Muscle of back (tissue), 11 donors: ENCODE measurements around the gene WASF2. TPM values are rescaled to one million over a fixed set of nuclear protein-coding genes. Genes with fewer than 3 reads are reported as not detected.
"Not testable (repeated sequence)": the region's sequence is repeated elsewhere in the genome, so short reads cannot be mapped to it uniquely, and the experiment has no call there.

Source experiments
- DNase-seq, 3 donors: peaks; one replicate each; pipeline versions ENCODE4 v3.0.0 to v3.0.0-alpha.2; 2013
- polyA plus RNA-seq, 10 donors: library from polyadenylated mRNA; unstranded; fragments of 120-200 nt; gene quantifications; one replicate each; pipeline ENCODE4 v1.2.1, GENCODE V29; 2013; ENCODE audit not compliant: insufficient read length in 10 of 10

Gene WASF2
- polyA plus RNA-seq, 10 donors = 66.0 to 92.2 (median 84.3) TPM

DNA sequence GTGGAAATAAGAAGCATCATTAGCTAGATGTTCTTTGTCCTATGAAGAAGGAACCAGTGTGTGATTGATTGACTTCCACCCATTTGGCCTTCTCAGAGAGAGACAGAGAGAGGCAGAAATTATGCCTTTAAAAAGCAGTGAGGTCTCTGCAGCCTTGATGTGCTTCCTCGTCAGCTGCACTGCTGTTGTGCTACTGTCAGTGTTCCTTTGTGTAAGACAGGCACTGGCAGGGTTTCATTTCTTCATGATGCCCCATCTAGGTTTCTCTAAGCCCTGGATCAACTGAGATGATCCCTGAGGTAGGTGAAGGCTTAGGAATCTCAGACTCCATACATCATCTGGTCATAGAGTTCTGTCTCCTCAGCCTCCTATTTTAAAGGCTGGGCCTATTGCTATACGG, 62.6 kb downstream of the WASF2 start:
- DNase-seq = no peak

DNA sequence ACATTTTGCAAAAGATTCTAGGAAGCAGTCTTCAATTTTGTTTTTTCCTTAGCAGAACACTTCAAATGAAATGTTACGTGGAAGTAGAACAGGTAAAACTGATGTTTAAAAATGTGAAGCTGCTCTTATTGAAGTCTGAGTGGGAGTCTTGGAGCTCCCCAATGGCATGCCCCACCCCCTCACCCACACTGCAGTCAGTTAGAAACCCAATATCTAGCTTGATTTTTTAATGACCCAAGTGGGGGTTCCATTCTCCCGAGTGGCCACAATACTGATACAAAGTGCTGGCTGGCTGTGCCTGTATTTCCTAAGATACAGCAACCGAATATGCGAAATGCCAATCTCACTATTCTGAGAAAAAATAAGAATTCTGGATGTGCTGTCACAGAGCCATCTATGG, 66.3 kb downstream of the WASF2 start:
- no peak for DNase-seq

DNA sequence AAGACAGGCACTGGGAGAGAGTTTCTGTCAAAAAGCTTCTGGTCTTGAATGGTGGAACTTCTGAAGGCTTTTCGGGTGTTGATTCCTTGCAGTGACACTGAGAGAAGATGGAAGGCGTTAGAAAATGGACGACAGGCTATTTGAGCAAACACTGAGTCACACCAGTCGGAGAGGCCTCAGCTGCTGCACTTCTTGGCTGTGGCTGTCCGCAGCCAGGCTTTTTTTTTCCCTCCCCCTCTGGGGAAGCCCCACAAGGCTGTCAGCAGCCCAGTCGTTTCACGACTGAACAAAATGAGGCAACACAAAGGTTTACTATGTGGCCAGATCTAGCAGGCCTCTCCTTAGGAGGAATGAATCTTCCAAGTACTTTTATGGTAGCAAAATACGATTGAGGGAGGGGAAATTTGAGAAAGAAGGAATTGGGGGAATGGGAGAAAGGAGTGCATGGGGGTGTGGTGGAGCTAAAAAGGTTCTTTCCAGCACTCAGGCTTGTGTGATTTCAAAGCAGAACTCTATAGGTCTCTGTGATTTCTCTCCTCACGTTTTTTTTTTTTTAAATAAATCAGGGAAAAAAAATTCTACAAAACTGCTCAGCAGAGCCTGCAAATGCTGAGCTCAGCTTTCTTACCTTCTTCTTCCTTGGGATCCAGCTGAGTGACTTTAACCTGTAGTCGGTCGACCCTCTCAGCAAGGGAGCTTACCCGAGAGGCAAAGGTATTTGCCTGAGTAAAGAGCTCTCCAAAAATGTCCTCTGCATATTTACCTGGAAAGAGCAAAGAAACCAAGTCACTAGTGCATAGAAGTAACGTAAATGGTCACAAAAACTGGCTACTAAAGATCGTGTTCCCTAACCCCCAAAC, 71.4 kb downstream of the WASF2 start:
- peak; percentile 87 to 94 (median 90) for DNase-seq

- DNase-seq = peak in 1 of 3 donors; percentile 61
Observed at GRCh38 chr1:27417713-27418112, 72.3 kb downstream of the WASF2 start.

- DNase-seq = peak in 1 of 3 donors; percentile 56
Observed at GRCh38 chr1:27416387-27417111, 73.4 kb downstream of the WASF2 start.

GRCh38 chr1:27414091-27414490, 75.9 kb downstream of the WASF2 start:
- DNase-seq = no peak

DNA sequence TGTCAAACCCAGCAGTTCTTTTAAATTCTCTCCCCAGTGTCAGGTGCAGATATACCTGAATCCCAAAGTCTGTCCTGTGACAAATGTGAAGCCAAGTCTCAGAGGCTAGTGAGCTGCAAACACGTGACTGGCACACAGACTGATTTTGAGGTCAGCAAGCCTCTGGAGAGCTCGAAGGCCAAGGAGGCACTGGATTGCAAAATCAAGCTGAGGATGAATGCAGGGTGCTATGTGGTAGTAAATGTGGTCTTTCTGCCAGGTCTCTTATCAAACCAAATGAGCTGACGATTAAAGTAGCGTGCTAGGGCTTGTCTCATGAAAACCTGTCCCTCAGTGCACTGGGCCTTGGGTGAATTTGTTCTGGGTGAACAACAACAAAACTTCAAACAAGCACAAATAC, 77.0 kb downstream of the WASF2 start:
- DNase-seq = no peak

GRCh38 chr1:27412502-27412901, 77.5 kb downstream of the WASF2 start:
- DNase-seq = no peak

DNA sequence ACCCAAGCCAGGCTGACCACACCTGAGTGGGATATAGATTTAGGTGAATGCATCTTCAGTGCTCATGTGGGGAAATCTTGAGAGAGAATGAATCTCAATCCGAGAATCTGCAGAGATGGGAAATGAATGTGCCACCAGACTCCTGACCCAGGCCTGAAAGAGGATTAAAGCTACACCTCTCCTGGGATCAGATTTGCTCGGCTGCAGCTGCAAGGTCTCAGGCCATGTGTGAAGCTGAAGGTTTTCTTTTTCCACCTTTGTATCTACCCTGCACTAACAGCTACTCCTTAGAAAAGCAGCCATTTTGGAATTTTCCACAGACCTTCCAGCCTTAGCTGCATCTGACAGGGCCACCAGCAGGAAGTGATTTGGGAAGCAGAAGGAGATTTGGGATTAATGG, 79.3 kb downstream of the WASF2 start:
- no peak for DNase-seq

GRCh38 chr1:27409669-27410068, 80.3 kb downstream of the WASF2 start:
- no peak for DNase-seq

DNA sequence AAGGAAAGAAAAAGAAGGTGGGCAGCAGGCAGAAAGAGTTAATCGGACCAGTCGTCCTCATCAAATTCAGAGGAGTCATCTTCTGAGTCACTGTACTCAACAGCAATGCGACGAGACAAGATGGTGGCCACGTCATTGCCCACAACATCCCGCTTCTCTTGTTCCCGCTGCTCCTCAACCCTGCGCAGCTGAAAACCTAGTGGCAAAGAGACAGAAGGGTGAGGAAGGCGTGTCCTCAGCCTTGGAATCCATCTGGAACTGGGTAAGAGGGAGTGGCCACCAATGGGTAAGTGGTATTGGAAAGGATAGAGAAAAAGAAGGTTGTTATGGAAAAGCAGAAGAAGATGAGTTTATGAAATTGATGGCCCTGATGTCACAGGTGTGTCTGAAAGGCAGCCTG, 81.8 kb downstream of the WASF2 start:
- no peak for DNase-seq

DNA sequence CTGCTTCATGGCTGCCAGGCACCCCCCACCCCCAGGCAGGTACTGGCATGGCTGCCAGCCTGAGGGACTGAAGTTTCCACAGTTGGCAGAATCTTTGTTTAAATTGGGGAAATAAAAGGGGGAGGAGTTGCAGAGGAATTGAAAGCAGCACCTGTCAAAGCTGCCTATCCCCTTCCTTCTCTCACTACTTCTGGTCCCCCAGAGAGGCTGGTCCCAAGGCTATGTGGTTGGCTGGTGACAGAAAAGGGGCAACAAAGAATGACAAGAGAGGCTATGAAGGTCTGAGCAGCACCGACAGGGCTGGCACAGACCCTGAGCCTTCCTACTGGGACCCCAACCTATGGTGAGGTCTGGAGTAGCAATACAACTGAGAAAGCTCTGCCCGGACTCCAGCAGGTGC, 83.2 kb downstream of the WASF2 start:
- not testable (repeated sequence) for DNase-seq

- no peak for DNase-seq
Observed at GRCh38 chr1:27406362-27406680, 83.6 kb downstream of the WASF2 start.

- not testable (repeated sequence) for DNase-seq
Observed at GRCh38 chr1:27405598-27406361, 84.2 kb downstream of the WASF2 start.

DNA sequence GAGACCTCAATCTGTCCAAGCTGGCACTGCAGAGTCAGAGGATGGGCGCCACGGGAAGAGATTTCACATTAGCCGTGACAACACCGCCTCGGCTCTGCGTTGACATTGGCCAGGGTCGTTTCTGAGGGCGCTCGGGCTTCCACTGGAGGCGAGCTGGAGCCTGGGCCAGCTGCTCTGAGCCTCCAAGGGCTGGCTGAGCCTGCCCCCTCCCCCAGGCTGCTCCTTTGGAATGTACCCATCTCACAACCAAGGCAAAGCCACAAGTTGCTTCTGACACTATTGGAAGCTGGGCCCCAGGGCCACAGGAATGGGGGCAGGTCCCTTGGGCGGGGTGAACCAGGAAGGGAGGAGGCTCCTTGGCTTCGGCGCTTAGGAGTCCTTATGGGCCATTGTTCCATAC, 84.9 kb downstream of the WASF2 start:
- DNase-seq = peak in 2 of 3 donors; percentile 63 to 67

DNA sequence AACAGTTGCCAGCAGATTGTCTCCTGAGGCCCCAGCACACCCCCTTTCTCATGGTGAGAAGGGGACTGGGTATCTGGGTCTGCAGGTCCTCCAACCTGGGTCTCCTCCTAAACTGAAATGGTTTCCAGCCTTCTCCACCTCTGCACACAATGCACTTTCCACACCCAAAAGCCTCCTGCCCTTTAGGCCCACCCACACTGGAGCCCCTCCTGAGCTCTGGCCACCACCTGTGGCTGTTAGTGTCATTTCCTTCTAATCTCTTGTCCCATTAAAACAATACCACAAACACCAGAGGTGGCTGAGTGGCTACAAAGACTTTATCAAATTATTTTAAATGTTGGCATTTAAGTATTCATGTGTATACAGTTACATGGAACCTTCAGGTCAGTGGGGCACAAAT, 86.0 kb downstream of the WASF2 start:
- DNase-seq = no peak

GRCh38 chr1:27403065-27403726, 86.8 kb downstream of the WASF2 start:
- DNase-seq = peak; percentile 73 to 92 (median 80)

DNA sequence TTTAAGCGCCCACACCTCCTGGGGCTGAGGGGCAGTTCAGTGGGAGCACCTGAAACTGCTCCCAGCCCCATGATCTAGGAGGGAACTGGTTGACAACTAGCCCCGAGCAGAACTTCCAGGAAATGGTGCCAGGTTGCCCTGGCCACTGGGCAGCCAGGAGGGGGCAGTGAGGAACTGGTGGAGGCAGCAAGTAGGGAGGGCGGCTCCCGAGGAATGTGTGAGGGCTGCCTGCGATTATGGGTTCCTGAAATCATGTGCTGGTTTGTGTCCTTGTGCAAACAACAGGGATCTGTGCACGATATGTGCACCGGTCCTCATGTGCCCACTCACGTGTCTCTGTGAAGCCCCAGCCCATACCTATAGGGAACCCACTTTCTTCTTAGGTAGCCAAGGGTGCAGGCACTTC, 87.6 kb downstream of the WASF2 start:
- peak in 2 of 3 donors; percentile 45 to 79 for DNase-seq

GRCh38 chr1:27400963-27401341, 89.0 kb downstream of the WASF2 start:
- no peak for DNase-seq

- DNase-seq = peak in 1 of 3 donors; percentile 41
Observed at GRCh38 chr1:27400082-27400962, 89.6 kb downstream of the WASF2 start.
